Measurements from ENCODE around the gene LAMP5.

Gene LAMP5

GRCh38 chr20:9485614-9486340 is 28.6 kb upstream of the LAMP5 start:
- no peak for TF ChIP-seq TAF1 (IDR thresholded peaks at IDR 0.05; ENCODE audit: borderline replicate concordance, insufficient read depth, low read length)

- TF ChIP-seq TAF1 (IDR thresholded peaks at IDR 0.05; ENCODE audit: borderline replicate concordance, insufficient read depth, low read length) (no peak), POLR2AphosphoS5 (IDR thresholded peaks at IDR 0.05; ENCODE audit: low read depth, low read length) (no peak), FOXP2 (optimal IDR thresholded peaks at IDR 0.05; ENCODE audit: borderline replicate concordance, extremely low read depth, extremely low read length, insufficient read depth) (no peak), SIN3A (IDR thresholded peaks at IDR 0.05; ENCODE audit: borderline replicate concordance, insufficient read depth, low read length) (no peak), REST (IDR thresholded peaks at IDR 0.05; ENCODE audit: insufficient read depth in 1 of 2, low read depth in 2 of 2, low read length in 2 of 2) (no peak)
Measured at GRCh38 chr20:9487231-9487630, 27.2 kb upstream of the LAMP5 start.

GRCh38 chr20:9488063-9488462 is 26.3 kb upstream of the LAMP5 start:
- TF ChIP-seq POLR2AphosphoS5 (IDR thresholded peaks at IDR 0.05; ENCODE audit: low read depth, low read length) (no peak), TAF1 (IDR thresholded peaks at IDR 0.05; ENCODE audit: borderline replicate concordance, insufficient read depth, low read length) (no peak), SIN3A (IDR thresholded peaks at IDR 0.05; ENCODE audit: borderline replicate concordance, insufficient read depth, low read length) (no peak), FOXP2 (optimal IDR thresholded peaks at IDR 0.05; ENCODE audit: borderline replicate concordance, extremely low read depth, extremely low read length, insufficient read depth) (no peak), REST (IDR thresholded peaks at IDR 0.05; ENCODE audit: insufficient read depth in 1 of 2, low read depth in 2 of 2, low read length in 2 of 2) (no peak)

GRCh38 chr20:9490161-9490560 is 24.2 kb upstream of the LAMP5 start:
- TF ChIP-seq POLR2AphosphoS5 (IDR thresholded peaks at IDR 0.05; ENCODE audit: low read depth, low read length) = no peak
- TF ChIP-seq REST (IDR thresholded peaks at IDR 0.05; ENCODE audit: insufficient read depth in 1 of 2, low read depth in 2 of 2, low read length in 2 of 2) = no peak
- no peak for TF ChIP-seq TAF1 (IDR thresholded peaks at IDR 0.05; ENCODE audit: borderline replicate concordance, insufficient read depth, low read length)
- no peak for TF ChIP-seq SIN3A (IDR thresholded peaks at IDR 0.05; ENCODE audit: borderline replicate concordance, insufficient read depth, low read length)
- no peak for TF ChIP-seq FOXP2 (optimal IDR thresholded peaks at IDR 0.05; ENCODE audit: borderline replicate concordance, extremely low read depth, extremely low read length, insufficient read depth)

GRCh38 chr20:9490631-9491030 is 23.8 kb upstream of the LAMP5 start:
- no peak for TF ChIP-seq POLR2AphosphoS5 (IDR thresholded peaks at IDR 0.05; ENCODE audit: low read depth, low read length)
- no peak for TF ChIP-seq SIN3A (IDR thresholded peaks at IDR 0.05; ENCODE audit: borderline replicate concordance, insufficient read depth, low read length)

GRCh38 chr20:9491324-9491723 is 23.1 kb upstream of the LAMP5 start:
- no peak for TF ChIP-seq FOXP2 (optimal IDR thresholded peaks at IDR 0.05; ENCODE audit: borderline replicate concordance, extremely low read depth, extremely low read length, insufficient read depth)
- TF ChIP-seq REST (IDR thresholded peaks at IDR 0.05; ENCODE audit: insufficient read depth in 1 of 2, low read depth in 2 of 2, low read length in 2 of 2) = no peak
- no peak for TF ChIP-seq POLR2AphosphoS5 (IDR thresholded peaks at IDR 0.05; ENCODE audit: low read depth, low read length)
- no peak for TF ChIP-seq TAF1 (IDR thresholded peaks at IDR 0.05; ENCODE audit: borderline replicate concordance, insufficient read depth, low read length)
- no peak for TF ChIP-seq SIN3A (IDR thresholded peaks at IDR 0.05; ENCODE audit: borderline replicate concordance, insufficient read depth, low read length)

Measured in PFSK-1 (cell line).